COR-L47 (cell line): ENCODE data around the gene KCNJ6.
"Not testable (repeated sequence)": the region's sequence is repeated elsewhere in the genome, so short reads cannot be mapped to it uniquely, and the experiment has no call there.

Experiments used
- DNase-seq: peaks from one replicate; lab custom pipeline; 2025; lab: John Stamatoyannopoulos, UW

KCNJ6 gene

GRCh38 chr21:37595944-37596343 lies 320.3 kb downstream of the KCNJ6 start:
- no peak for DNase-seq

DNA sequence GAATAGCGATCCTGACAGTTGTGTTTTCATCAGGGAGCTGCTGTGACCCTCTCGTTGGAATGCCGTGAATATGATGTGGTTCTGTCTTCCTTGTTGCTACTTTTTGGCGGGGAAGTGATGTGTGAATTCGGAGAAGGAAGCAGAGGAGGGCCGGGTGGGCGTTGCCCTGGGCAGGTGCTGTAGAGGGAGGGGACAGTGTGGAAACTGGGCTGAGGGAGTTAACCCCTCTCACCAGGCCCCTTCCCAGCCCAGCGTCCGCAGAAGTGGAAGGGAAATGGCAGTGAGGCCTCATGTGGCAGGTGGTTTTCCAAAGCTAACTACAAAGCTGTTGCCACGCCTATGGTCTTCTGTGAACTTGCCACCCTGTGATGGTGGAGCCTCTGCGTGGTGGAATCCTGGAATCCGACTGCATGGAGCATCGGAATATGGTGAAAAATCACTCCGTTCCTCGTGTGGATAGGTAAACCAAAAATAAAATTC lies 321.7 kb downstream of the KCNJ6 start:
- no peak for DNase-seq

DNA sequence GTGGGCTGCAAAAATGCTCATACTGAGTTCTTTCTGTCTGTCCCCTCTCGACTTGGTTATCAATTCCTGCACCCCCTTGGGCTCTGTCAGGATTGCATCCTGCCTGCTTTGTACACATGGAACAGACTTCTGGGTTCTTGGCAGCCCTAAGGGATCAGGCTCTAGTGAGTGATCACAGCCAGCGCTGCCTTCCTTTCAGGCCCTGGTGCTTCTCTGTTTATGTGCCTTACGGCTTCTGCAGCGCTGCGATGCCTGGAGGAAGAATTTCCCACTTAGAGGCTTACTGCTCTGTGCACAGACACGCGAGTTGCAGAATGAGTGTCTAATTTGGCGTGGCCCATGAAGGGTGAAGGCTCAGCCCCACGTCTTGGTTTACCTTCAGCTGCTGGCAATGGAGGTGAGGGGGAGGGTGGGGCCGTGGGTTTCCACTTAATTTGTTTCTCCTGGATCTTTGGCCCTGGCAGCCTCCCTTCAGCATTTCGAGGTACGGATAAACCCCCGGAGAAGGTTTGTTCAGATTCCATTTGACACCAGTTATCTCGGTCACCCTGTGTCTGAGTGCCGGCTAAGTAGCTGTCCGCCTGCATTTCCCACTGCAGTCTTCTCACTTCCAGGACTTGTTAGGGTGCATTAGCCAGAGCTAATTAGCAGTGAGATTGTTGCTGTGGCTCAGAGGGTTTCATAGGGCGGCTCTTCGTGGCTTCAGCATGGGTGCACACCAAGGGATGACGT lies 322.4 kb downstream of the KCNJ6 start:
- DNase-seq = no peak

GRCh38 chr21:37593015-37593414 lies 323.2 kb downstream of the KCNJ6 start:
- peak; percentile 80 for DNase-seq

- DNase-seq = no peak
Measured at GRCh38 chr21:37592496-37592895, 323.8 kb downstream of the KCNJ6 start.

GRCh38 chr21:37591994-37592393 lies 324.3 kb downstream of the KCNJ6 start:
- not testable (repeated sequence) for DNase-seq

DNA sequence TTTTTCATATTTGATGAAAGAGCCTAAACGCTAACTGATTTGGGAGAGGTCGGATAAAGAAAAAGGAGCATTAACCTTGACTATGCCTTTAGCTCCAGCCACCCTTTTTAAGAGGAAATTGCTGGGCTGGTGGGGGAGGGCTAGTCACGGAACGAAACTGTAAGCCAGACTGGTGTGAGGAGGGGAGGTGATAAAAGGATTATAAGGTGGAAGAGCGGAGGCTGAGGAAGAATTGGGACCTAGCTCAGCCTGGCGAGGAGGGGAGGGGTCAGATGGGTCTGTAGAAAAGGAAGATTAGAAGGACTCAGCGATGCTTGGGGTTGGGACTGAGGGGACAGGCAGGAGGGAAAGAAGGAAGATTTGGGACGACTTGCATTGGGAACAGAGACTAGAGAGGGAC lies 325.4 kb downstream of the KCNJ6 start:
- DNase-seq = not testable (repeated sequence)

GRCh38 chr21:37588644-37589043 lies 327.6 kb downstream of the KCNJ6 start:
- not testable (repeated sequence) for DNase-seq

GRCh38 chr21:37587635-37588177 lies 328.6 kb downstream of the KCNJ6 start:
- no peak for DNase-seq

DNA sequence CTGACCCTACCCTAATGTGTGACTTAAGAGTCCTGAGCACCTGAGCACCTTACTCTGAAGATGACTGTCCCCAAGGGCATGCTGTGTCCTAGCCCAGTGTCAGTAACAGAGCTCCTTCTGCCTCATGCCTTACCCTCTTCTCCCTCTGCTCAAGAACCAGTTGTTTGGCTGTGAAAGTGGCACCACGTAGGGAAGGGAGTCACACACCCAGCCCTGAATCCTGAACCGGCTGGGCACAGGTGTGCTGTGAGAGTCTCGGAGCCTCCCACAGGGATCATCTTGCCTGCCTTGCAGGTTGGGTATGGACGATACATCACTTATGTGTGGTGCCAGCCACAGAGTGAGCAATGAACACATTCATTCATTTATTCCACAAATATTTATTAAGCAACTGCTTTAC lies 329.1 kb downstream of the KCNJ6 start:
- DNase-seq = no peak

DNA sequence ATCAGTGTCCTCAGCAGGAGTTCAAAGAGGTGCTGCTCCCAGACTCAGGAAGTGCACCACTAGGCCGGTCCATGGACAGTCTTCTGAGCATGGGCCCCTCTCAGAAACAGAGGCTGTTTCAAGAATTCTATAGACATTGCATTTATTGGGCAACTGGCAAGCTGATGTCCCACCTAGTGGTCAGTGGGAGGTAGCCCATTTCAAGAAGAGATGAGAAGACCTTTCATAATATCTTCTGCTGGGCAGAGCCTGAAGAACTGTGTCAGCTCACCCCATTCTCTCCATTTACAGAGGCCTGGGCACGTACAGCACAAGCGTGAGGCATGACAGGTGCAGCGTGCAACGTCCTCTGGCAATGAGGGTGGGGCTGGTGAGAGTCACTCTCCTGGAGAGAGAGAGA lies 333.7 kb downstream of the KCNJ6 start:
- DNase-seq = peak; percentile 41

DNA sequence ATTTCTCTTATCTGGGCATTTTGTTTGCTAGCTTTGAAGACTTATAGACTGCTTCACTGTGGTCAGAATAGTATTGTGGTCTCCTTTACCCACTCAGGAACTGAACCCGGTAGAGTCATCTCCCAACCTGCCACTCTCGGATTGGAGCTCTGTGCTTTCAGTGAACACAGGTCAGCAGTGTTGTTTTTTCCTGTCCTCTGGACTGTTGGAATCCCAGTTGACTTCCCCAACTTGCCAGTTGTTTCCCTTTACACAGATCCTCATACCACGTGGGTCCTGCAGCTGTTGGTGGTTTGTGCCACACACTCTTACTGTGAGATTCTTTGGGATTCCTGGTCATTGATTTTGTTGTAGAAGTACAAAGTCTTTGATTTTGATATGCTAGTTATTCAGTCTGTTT lies 335.6 kb downstream of the KCNJ6 start:
- no peak for DNase-seq

DNA sequence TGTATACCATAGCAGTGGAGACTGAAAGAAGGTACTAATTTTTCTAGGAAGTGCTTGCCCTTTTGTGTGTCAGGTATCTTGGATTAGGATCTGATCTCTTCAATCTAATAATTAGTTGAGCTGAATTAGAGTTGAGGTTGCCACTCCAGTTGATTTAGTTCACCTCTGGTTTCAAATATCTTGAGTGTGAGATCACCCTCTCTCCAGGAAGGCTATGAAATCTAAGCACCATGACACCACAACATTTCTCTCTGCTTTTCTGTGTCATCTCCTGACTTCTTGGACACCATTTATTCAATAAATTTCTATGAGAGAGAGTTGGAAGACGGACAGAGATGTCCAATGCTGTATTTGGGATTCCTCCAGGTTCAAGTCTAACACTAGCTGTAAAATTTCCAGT lies 336.9 kb downstream of the KCNJ6 start:
- DNase-seq = no peak

- no peak for DNase-seq
Measured at GRCh38 chr21:37578471-37579126, 337.7 kb downstream of the KCNJ6 start.

GRCh38 chr21:37576929-37577328 lies 339.3 kb downstream of the KCNJ6 start:
- DNase-seq = not testable (repeated sequence)

DNA sequence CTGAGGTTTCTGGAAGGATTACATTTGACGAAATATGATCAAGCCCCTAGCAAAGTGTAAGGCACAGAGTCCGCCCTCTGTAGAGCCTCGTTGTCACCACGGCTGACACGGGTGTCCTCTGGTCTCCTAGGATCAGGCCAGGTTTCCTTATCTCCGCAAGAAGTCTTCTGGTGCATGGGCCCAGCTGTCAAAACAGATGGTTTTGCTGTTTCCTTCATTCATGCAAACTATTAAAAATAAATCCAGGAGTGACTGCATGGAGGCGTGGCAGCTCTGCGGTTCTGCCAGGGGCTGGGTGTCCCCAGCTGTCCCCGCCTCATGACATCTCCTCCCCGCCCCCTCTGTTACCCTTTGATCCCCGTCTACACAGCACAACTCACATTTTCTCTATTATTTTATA lies 340.7 kb downstream of the KCNJ6 start:
- DNase-seq = no peak

DNA sequence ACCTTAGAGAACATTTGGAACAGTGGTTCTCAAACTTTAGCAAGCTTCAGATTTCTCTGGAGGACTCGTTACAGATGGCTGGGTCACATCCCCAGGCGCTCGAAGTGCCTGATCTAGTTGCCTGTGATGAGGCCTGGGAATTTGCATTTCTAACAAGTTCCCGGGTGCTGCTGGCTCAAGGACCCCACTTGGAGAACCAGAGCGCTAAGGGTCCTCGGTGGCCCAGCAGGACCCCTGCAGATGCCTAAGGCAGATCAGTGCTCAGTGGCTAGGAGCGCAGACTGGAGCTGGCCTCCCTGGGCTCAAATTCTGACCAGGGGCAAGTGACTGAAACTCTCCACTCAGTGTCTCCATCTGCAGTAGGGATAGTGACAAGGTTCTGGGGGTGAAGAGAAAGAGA lies 341.5 kb downstream of the KCNJ6 start:
- DNase-seq = no peak

DNA sequence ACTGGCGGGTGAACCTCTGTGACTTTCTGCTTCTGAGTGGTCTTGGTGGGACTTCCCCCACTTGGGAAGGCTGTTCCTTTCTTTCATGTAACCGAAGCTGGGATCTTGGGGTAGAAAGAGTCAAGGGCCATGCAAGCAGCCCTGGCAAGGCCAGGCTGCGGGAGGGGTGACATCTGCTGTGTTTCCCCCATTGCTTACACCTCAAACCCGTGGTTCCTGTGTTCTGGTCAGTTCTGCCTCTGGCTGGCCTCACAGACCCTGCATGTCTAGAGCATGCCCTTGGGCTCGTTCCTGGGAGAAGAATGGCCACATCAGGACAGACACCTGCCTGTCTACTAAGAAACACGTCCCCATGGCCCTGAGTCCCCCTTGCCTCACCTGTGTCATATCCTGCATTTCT lies 341.9 kb downstream of the KCNJ6 start:
- DNase-seq = no peak

GRCh38 chr21:37571442-37571841 lies 344.8 kb downstream of the KCNJ6 start:
- no peak for DNase-seq

- DNase-seq = no peak
Measured at GRCh38 chr21:37568916-37569315, 347.3 kb downstream of the KCNJ6 start.

DNA sequence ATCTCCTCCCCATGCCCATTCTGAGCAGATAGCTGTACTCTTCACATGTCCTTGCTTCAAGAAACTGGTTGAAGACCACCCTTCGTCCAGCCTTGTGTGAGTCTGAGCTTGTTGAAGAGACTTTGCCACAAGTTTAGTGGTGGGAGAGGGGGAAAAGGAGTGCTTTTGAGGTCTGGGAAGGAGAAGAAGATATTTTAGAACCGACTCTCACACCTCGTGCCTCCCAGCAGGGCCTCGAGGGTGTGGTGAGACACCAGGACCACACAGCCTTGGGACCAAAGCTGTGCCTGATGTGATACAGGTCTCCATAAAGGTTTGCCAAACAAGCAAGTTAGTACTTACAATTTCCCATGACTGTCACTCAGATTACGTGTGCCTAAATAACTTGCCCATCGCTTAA lies 347.8 kb downstream of the KCNJ6 start:
- no peak for DNase-seq

GRCh38 chr21:37566790-37567615 lies 349.3 kb downstream of the KCNJ6 start:
- DNase-seq = no peak
